HepG2 (cell line): ENCODE data around the gene NTN5. TPM values are rescaled to one million over a fixed set of nuclear protein-coding genes. Genes with fewer than 3 reads are reported as not detected.

Source experiments
- ADNP ChIP-seq: sonication (generic); formaldehyde crosslinking; IDR thresholded peaks from 2 replicates; pipeline ENCODE4 v1.4.0; 2020; ENCODE audit warnings: missing genetic modification reagents
- ATF4 ChIP-seq, 2 experiments: fragments of 450-650 bp in 1 of 2; sonication (generic) in 1 of 2; formaldehyde crosslinking; IDR thresholded peaks; 2 replicates each; pipeline versions ENCODE4 v1.5.0 to v1.8.0; 2020 to 2022; ENCODE audit warnings: mild to moderate bottlenecking in 1 of 2, missing genetic modification reagents in 1 of 2
- CSRNP1 ChIP-seq: sonication (generic); formaldehyde crosslinking; IDR thresholded peaks from 2 replicates; pipeline ENCODE4 v1.8.1; 2023; ENCODE audit warnings: mild to moderate bottlenecking, missing genetic modification reagents
- IKZF4 ChIP-seq: sonication (generic); formaldehyde crosslinking; IDR thresholded peaks from 2 replicates; pipeline ENCODE4 v1.5.1; 2020; ENCODE audit warnings: borderline replicate concordance, mild to moderate bottlenecking, low read depth, missing genetic modification reagents; ENCODE audit errors: not compliant biosample characterization
- ISL2 ChIP-seq: sonication (generic); formaldehyde crosslinking; IDR thresholded peaks from 2 replicates; pipeline ENCODE4 v1.5.0; 2020; ENCODE audit warnings: missing genetic modification reagents
- LCORL ChIP-seq, 2 experiments: fragments of 450-650 bp in 1 of 2; sonication (generic) in 1 of 2; formaldehyde crosslinking in 1 of 2; IDR thresholded peaks; 2 replicates each; pipeline versions ENCODE4 v1.5.0 to v1.6.1; 2017 to 2020; ENCODE audit warnings: antibody characterized with exemption in 1 of 2, missing genetic modification reagents in 1 of 2
- MATR3 ChIP-seq: sonication (generic); formaldehyde crosslinking; IDR thresholded peaks from 2 replicates; pipeline ENCODE4 v1.4.0; 2020; ENCODE audit warnings: missing genetic modification reagents
- PHF8 ChIP-seq: sonication (generic); formaldehyde crosslinking; IDR thresholded peaks from 2 replicates; pipeline ENCODE4 v1.5.0; 2020; ENCODE audit warnings: missing genetic modification reagents
- TFDP1 ChIP-seq: IDR thresholded peaks from 2 replicates; pipeline ENCODE4 v1.6.1; 2016; ENCODE audit warnings: missing compliant biosample characterization, missing genetic modification reagents, borderline replicate concordance
- ZBTB4 ChIP-seq: sonication (generic); formaldehyde crosslinking; IDR thresholded peaks from 2 replicates; pipeline ENCODE4 v1.4.0; 2020; ENCODE audit warnings: missing genetic modification reagents, mild to moderate bottlenecking, borderline replicate concordance
- ZBTB49 ChIP-seq: sonication (generic); formaldehyde crosslinking; IDR thresholded peaks from 2 replicates; pipeline ENCODE4 v1.4.0; 2020; ENCODE audit warnings: missing genetic modification reagents, borderline replicate concordance
- ZNF543 ChIP-seq: sonication (generic); formaldehyde crosslinking; IDR thresholded peaks from 2 replicates; pipeline ENCODE4 v1.4.0; 2020; ENCODE audit warnings: mild to moderate bottlenecking, missing genetic modification reagents
- ZNF552 ChIP-seq: sonication (generic); formaldehyde crosslinking; IDR thresholded peaks from 2 replicates; pipeline ENCODE4 v1.9.0; 2022; ENCODE audit warnings: missing genetic modification reagents, mild to moderate bottlenecking, borderline replicate concordance
- ZNF737 ChIP-seq: sonication (generic); formaldehyde crosslinking; IDR thresholded peaks from 2 replicates; pipeline ENCODE4 v1.5.0; 2020; ENCODE audit warnings: missing genetic modification reagents, mild to moderate bottlenecking, borderline replicate concordance
- ZNF792 ChIP-seq: IDR thresholded peaks from 2 replicates; pipeline ENCODE4 v1.6.1; 2016
- ZSCAN12 ChIP-seq: sonication (generic); formaldehyde crosslinking; IDR thresholded peaks from 2 replicates; pipeline ENCODE4 v1.9.0; 2021; ENCODE audit warnings: mild to moderate bottlenecking, missing genetic modification reagents
- ZSCAN25 ChIP-seq: sonication (generic); formaldehyde crosslinking; IDR thresholded peaks from 2 replicates; pipeline ENCODE4 v1.8.0; 2022; ENCODE audit warnings: mild to moderate bottlenecking, missing genetic modification reagents
- polyA plus RNA-seq, 8 experiments: library from polyadenylated mRNA; depleted of rRNA in 3 of 8; stranded (reverse) in 7 of 8; unstranded in 1 of 8; fragments of >200 nt; fragmentation: Illumina TruSeq in 4 of 8; extraction: Trizol in 4 of 8; gene quantifications; 2 replicates each; pipeline versions ENCODE4 v1.2.1 to v1.2.3, GENCODE V29; 2011 to 2016; ENCODE audit warnings: low read depth in 4 of 8, missing spikeins in 1 of 8, mixed read lengths in 1 of 8; ENCODE audit not compliant: insufficient read depth in 1 of 8
- total RNA-seq, 5 experiments: library from RNA; depleted of rRNA; stranded (reverse); fragments of >200 nt; fragmentation: Illumina TruSeq; extraction: Trizol; gene quantifications; 2 replicates each; pipeline ENCODE4 v1.2.3, GENCODE V29; 2016; ENCODE audit warnings: low read depth in 1 of 5

Gene NTN5
- total and polyA plus RNA-seq, 2 of the 13 experiments (the other 11 are each of a cell fraction or from before 2014, with no cell fraction given) = 0.05 TPM; not detected in 1

GRCh38 chr19:48619692-48620585 lies 52.9 kb downstream of the NTN5 start (continued):
- TF ChIP-seq IKZF4 (CRISPR knock-in tag) (no peak), ISL2 (CRISPR knock-in tag) (no peak), ZSCAN25 (CRISPR knock-in tag) (no peak), ZNF792 (CRISPR knock-in tag) (no peak), ZBTB4 (CRISPR knock-in tag) (no peak), PHF8 (CRISPR knock-in tag) (no peak), CSRNP1 (CRISPR knock-in tag) (peak; percentile 19; the same call in 1 of the 2 replicates), MATR3 (no peak), ZNF552 (CRISPR knock-in tag) (no peak), ZNF543 (CRISPR knock-in tag) (no peak), ADNP (CRISPR knock-in tag) (peak; percentile 99; the same call in 1 of the 2 replicates), ZBTB49 (CRISPR knock-in tag) (no peak), ZNF737 (CRISPR knock-in tag) (no peak), TFDP1 (CRISPR knock-in tag) (no peak), ATF4 (CRISPR knock-in tag; IDR thresholded peaks at IDR 0.05) (no peak), LCORL (IDR thresholded peaks at IDR 0.05) (no peak), LCORL (CRISPR knock-in tag; IDR thresholded peaks at IDR 0.05) (no peak), ZSCAN12 (no peak)
